HepG2 (cell line): Measurements from ENCODE around the gene SNAPC4. TPM values are rescaled to one million over a fixed set of nuclear protein-coding genes. Genes with fewer than 3 reads are reported as not detected.

Experiments used
- FOXA1 ChIP-seq, 2 experiments: fragments of 450-650 bp in 1 of 2; sonication (generic) in 1 of 2; formaldehyde crosslinking in 1 of 2; IDR thresholded peaks; 2 replicates each; pipeline versions ENCODE4 v1.4.0 to v1.6.1; 2016 to 2020; ENCODE audit warnings: missing genetic modification reagents in 1 of 2
- GLI4 ChIP-seq: sonication (generic); formaldehyde crosslinking; IDR thresholded peaks from 2 replicates; pipeline ENCODE4 v1.5.1; 2020; ENCODE audit warnings: missing genetic modification reagents, mild to moderate bottlenecking, moderate library complexity, borderline replicate concordance
- IRF9 ChIP-seq: sonication (generic); formaldehyde crosslinking; IDR thresholded peaks from 2 replicates; pipeline ENCODE4 v1.8.0; 2022; ENCODE audit warnings: missing genetic modification reagents, mild to moderate bottlenecking, borderline replicate concordance
- ISL2 ChIP-seq: sonication (generic); formaldehyde crosslinking; IDR thresholded peaks from 2 replicates; pipeline ENCODE4 v1.5.0; 2020; ENCODE audit warnings: missing genetic modification reagents
- MLX ChIP-seq: IDR thresholded peaks from 2 replicates; pipeline ENCODE4 v1.6.1; 2016
- MTF2 ChIP-seq: sonication (generic); formaldehyde crosslinking; IDR thresholded peaks from 2 replicates; pipeline ENCODE4 v1.5.0; 2020; ENCODE audit warnings: missing genetic modification reagents, borderline replicate concordance
- PRDM15 ChIP-seq: sonication (generic); formaldehyde crosslinking; IDR thresholded peaks from 2 replicates; pipeline ENCODE4 v1.4.0; 2020; ENCODE audit warnings: missing genetic modification reagents
- RCOR2 ChIP-seq: IDR thresholded peaks from 2 replicates; pipeline ENCODE4 v1.6.1; 2016; ENCODE audit warnings: missing biosample characterization, missing genetic modification reagents
- SNRNP70 ChIP-seq: fragments of 200-400 bp; formaldehyde crosslinking; IDR thresholded peaks from 2 replicates; pipeline ENCODE4 v1.6.1; 2017; ENCODE audit warnings: mild to moderate bottlenecking, low read depth, low read length, moderate library complexity
- ZFX ChIP-seq: sonication (generic); formaldehyde crosslinking; IDR thresholded peaks from 2 replicates; pipeline ENCODE4 v1.4.0; 2020; ENCODE audit warnings: mild to moderate bottlenecking, low read depth, missing genetic modification reagents, moderate library complexity
- ZGPAT ChIP-seq: IDR thresholded peaks from 2 replicates; pipeline ENCODE4 v1.6.1; 2016; ENCODE audit warnings: mild to moderate bottlenecking
- ZNF281 ChIP-seq: sonication (generic); formaldehyde crosslinking; IDR thresholded peaks from 2 replicates; pipeline ENCODE4 v1.4.0; 2020; ENCODE audit warnings: missing genetic modification reagents, borderline replicate concordance
- ZNF30 ChIP-seq: sonication (generic); formaldehyde crosslinking; IDR thresholded peaks from 2 replicates; pipeline ENCODE4 v1.5.0; 2020; ENCODE audit warnings: mild to moderate bottlenecking, missing genetic modification reagents
- ZNF343 ChIP-seq: sonication (generic); formaldehyde crosslinking; IDR thresholded peaks from 2 replicates; pipeline ENCODE4 v1.4.0; 2020; ENCODE audit warnings: mild to moderate bottlenecking, missing genetic modification reagents
- ZNF713 ChIP-seq: sonication (generic); formaldehyde crosslinking; IDR thresholded peaks from 2 replicates; pipeline ENCODE4 v1.4.0; 2020; ENCODE audit warnings: mild to moderate bottlenecking, missing genetic modification reagents
- ZNF768 ChIP-seq: sonication (generic); formaldehyde crosslinking; IDR thresholded peaks from 2 replicates; pipeline ENCODE4 v1.4.0; 2020; ENCODE audit warnings: missing genetic modification reagents
- ZNF782 ChIP-seq: sonication (generic); formaldehyde crosslinking; IDR thresholded peaks from 2 replicates; pipeline ENCODE4 v1.4.0; 2020; ENCODE audit warnings: missing genetic modification reagents, mild to moderate bottlenecking, borderline replicate concordance
- ZNF879 ChIP-seq: sonication (generic); formaldehyde crosslinking; IDR thresholded peaks from 2 replicates; pipeline ENCODE4 v1.8.1; 2023; ENCODE audit warnings: missing genetic modification reagents
- polyA plus RNA-seq, 8 experiments: library from polyadenylated mRNA; depleted of rRNA in 3 of 8; stranded (reverse) in 7 of 8; unstranded in 1 of 8; fragments of >200 nt; fragmentation: Illumina TruSeq in 4 of 8; extraction: Trizol in 4 of 8; gene quantifications; 2 replicates each; pipeline versions ENCODE4 v1.2.1 to v1.2.3, GENCODE V29; 2011 to 2016; ENCODE audit warnings: low read depth in 4 of 8, missing spikeins in 1 of 8, mixed read lengths in 1 of 8; ENCODE audit not compliant: insufficient read depth in 1 of 8
- total RNA-seq, 5 experiments: library from RNA; depleted of rRNA; stranded (reverse); fragments of >200 nt; fragmentation: Illumina TruSeq; extraction: Trizol; gene quantifications; 2 replicates each; pipeline ENCODE4 v1.2.3, GENCODE V29; 2016; ENCODE audit warnings: low read depth in 1 of 5

The SNAPC4 gene
- total and polyA plus RNA-seq, 2 of the 13 experiments (the other 11 are each of a cell fraction or from before 2014, with no cell fraction given) = 2.0 to 6.0 TPM

- peak; percentile 67; the same call in 1 of the 2 replicates for TF ChIP-seq ZNF281 (CRISPR knock-in tag)
- TF ChIP-seq ZNF879 (CRISPR knock-in tag) = 0 out of 2 replicates have a peak, but pooled peaks have one; percentile 41
- peak; percentile 62; the same call in 1 of the 2 replicates for TF ChIP-seq MLX
- no peak for TF ChIP-seq FOXA1 (IDR thresholded peaks at IDR 0.05)
- no peak; the same call in 1 of the 2 replicates for TF ChIP-seq FOXA1 (CRISPR knock-in tag; IDR thresholded peaks at IDR 0.05)
- peak; percentile 85 for TF ChIP-seq ZFX (CRISPR knock-in tag)
- TF ChIP-seq IRF9 = peak; percentile 83; the same call in 1 of the 2 replicates
- TF ChIP-seq SNRNP70 = no peak
- TF ChIP-seq ISL2 (CRISPR knock-in tag) = peak; percentile 37; the same call in 1 of the 2 replicates
- TF ChIP-seq GLI4 (CRISPR knock-in tag) = no peak
- TF ChIP-seq RCOR2 (CRISPR knock-in tag) = no peak
- TF ChIP-seq ZNF768 = peak; percentile 70; the same call in 1 of the 2 replicates
- TF ChIP-seq ZNF713 (CRISPR knock-in tag) = no peak
- TF ChIP-seq ZNF782 = no peak
- no peak for TF ChIP-seq ZNF30 (CRISPR knock-in tag)
- peak; percentile 89 for TF ChIP-seq ZGPAT (CRISPR knock-in tag)
- TF ChIP-seq ZNF343 (CRISPR knock-in tag) = peak; percentile 94
- peak; percentile 28; the same call in 1 of the 2 replicates for TF ChIP-seq PRDM15 (CRISPR knock-in tag)
- no peak for TF ChIP-seq MTF2
Observed at GRCh38 chr9:136363106-136363948, 36.6 kb downstream of the SNAPC4 start, which contains the start of gene DNLZ (continued).
